Measurements from ENCODE around the gene NIM1K.
"Not testable (repeated sequence)": the region's sequence is repeated elsewhere in the genome, so short reads cannot be mapped to it uniquely, and the experiment has no call there.

The NIM1K gene

GRCh38 chr5:43161244-43161643 lies 30.8 kb upstream of the NIM1K start:
- TF ChIP-seq CTCF (IDR thresholded peaks at IDR 0.05; ENCODE audit: low read depth, low read length), result no peak
- H3K27me3 ChIP-seq, result no peaks in the 10 kb centered on the region
- H3K36me3 ChIP-seq, result peaks cover 42% of the 10 kb centered on the region
- H3K4me3 ChIP-seq (ENCODE audit: low read depth, low read length), result no peak overlapping the region
- no peak for DNase-seq
- no peaks in the 10 kb centered on the region for H3K9me3 ChIP-seq
- no peaks in the 10 kb centered on the region for H3K4me1 ChIP-seq

- H3K36me3 ChIP-seq, result peaks cover 46% of the 10 kb centered on the region
- H3K27me3 ChIP-seq; H3K4me3 ChIP-seq (ENCODE audit: low read depth, low read length); H3K4me1 ChIP-seq; DNase-seq; H3K9me3 ChIP-seq: not testable (repeated sequence)
Measured at GRCh38 chr5:43164801-43165200, 27.2 kb upstream of the NIM1K start.

- Histone ChIP-seq H3K4me1 (no peaks in the 10 kb centered on the region), H3K27me3 (no peaks in the 10 kb centered on the region), H3K36me3 (peaks cover 46% of the 10 kb centered on the region), H3K4me3 (ENCODE audit: low read depth, low read length) (no peak overlapping the region), H3K9me3 (no peaks in the 10 kb centered on the region)
- no peak for TF ChIP-seq CTCF (IDR thresholded peaks at IDR 0.05; ENCODE audit: low read depth, low read length)
- DNase-seq, result no peak
Measured at GRCh38 chr5:43165323-43165722, 26.7 kb upstream of the NIM1K start.

- H3K4me3 ChIP-seq (ENCODE audit: low read depth, low read length), result no peak overlapping the region
- H3K27me3 ChIP-seq, result no peaks in the 10 kb centered on the region
- H3K9me3 ChIP-seq, result no peaks in the 10 kb centered on the region
- H3K36me3 ChIP-seq, result peaks cover 36% of the 10 kb centered on the region
- no peak for DNase-seq
- no peaks in the 10 kb centered on the region for H3K4me1 ChIP-seq
- no peak for TF ChIP-seq CTCF (IDR thresholded peaks at IDR 0.05; ENCODE audit: low read depth, low read length)
Measured at GRCh38 chr5:43168175-43168574, 23.9 kb upstream of the NIM1K start.

- no peak for DNase-seq
- Histone ChIP-seq H3K4me1 (no peaks in the 10 kb centered on the region), H3K4me3 (ENCODE audit: low read depth, low read length) (no peak overlapping the region), H3K27me3 (no peaks in the 10 kb centered on the region), H3K36me3 (peaks cover 41% of the 10 kb centered on the region), H3K9me3 (no peaks in the 10 kb centered on the region)
- TF ChIP-seq CTCF (IDR thresholded peaks at IDR 0.05; ENCODE audit: low read depth, low read length), result no peak
Measured at GRCh38 chr5:43171451-43171850, 20.6 kb upstream of the NIM1K start.

GRCh38 chr5:43171926-43172325 lies 20.1 kb upstream of the NIM1K start:
- no peak for TF ChIP-seq CTCF (IDR thresholded peaks at IDR 0.05; ENCODE audit: low read depth, low read length)
- no peaks in the 10 kb centered on the region for H3K27me3 ChIP-seq
- no peak for DNase-seq

GRCh38 chr5:43172779-43173178 lies 19.2 kb upstream of the NIM1K start:
- H3K4me3 ChIP-seq (ENCODE audit: low read depth, low read length), result no peak overlapping the region
- no peaks in the 10 kb centered on the region for H3K9me3 ChIP-seq
- TF ChIP-seq CTCF (IDR thresholded peaks at IDR 0.05; ENCODE audit: low read depth, low read length), result no peak
- no peaks in the 10 kb centered on the region for H3K27me3 ChIP-seq
- peaks cover 48% of the 10 kb centered on the region for H3K36me3 ChIP-seq
- no peaks in the 10 kb centered on the region for H3K4me1 ChIP-seq
- no peak for DNase-seq

More at GRCh38 chr5:43171926-43172325, 20.1 kb upstream of the NIM1K start:
- peaks cover 42% of the 10 kb centered on the region for H3K36me3 ChIP-seq
- H3K9me3 ChIP-seq, result no peaks in the 10 kb centered on the region
- H3K4me1 ChIP-seq, result no peaks in the 10 kb centered on the region
- H3K4me3 ChIP-seq (ENCODE audit: low read depth, low read length), result no peak overlapping the region
